MM.1S (cell line): ENCODE results near the gene RHOV.

Source experiments
- DNase-seq: peaks from one replicate; pipeline ENCODE4 v3.0.0-alpha.2; 2015
- H2AFZ ChIP-seq: fragments of 300-600 bp; sonication (generic); 2 replicates; pipeline ENCODE4 v1.6.0; 2016; ENCODE audit warnings: antibody characterized with exemption, low read length
- H3F3A ChIP-seq: fragments of 300-600 bp; sonication (generic); 2 replicates; pipeline ENCODE4 v1.6.1; 2016; ENCODE audit warnings: mild to moderate bottlenecking, antibody characterized with exemption, low read length, moderate library complexity, mixed read lengths; ENCODE audit not compliant: insufficient read depth
- H3K27ac ChIP-seq: fragments of 300-600 bp; sonication (generic); 2 replicates; pipeline ENCODE4 v1.5.1; 2016; ENCODE audit warnings: mild to moderate bottlenecking, low read length
- H3K27me3 ChIP-seq: fragments of 300-600 bp; sonication (generic); replicated peaks from 2 replicates; pipeline ENCODE4 v1.6.0; 2016; ENCODE audit warnings: low read length; ENCODE audit not compliant: insufficient read depth
- H3K36me3 ChIP-seq: fragments of 300-600 bp; sonication (generic); replicated peaks from 2 replicates; pipeline ENCODE4 v1.6.1; 2016; ENCODE audit warnings: mild to moderate bottlenecking, low read length, mixed read lengths; ENCODE audit not compliant: insufficient read depth
- H3K4me1 ChIP-seq: fragments of 300-600 bp; sonication (generic); 2 replicates; pipeline ENCODE4 v1.6.1; 2016; ENCODE audit warnings: low read length, mixed read lengths
- H3K4me2 ChIP-seq: fragments of 300-600 bp; sonication (generic); 2 replicates; pipeline ENCODE4 v1.6.0; 2016; ENCODE audit warnings: low read depth, low read length
- H3K4me3 ChIP-seq: fragments of 300-600 bp; sonication (generic); 2 replicates; pipeline ENCODE4 v1.5.1; 2016; ENCODE audit warnings: low read length, mixed read lengths
- H3K79me2 ChIP-seq: fragments of 300-600 bp; sonication (generic); 2 replicates; pipeline ENCODE4 v1.6.1; 2016; ENCODE audit warnings: mixed run types, low read length, mixed read lengths
- H3K9ac ChIP-seq: fragments of 300-600 bp; sonication (generic); 2 replicates; pipeline ENCODE4 v1.6.1; 2016; ENCODE audit warnings: low read length, mixed read lengths
- H3K9me2 ChIP-seq: fragments of 300-600 bp; sonication (generic); replicated peaks from 2 replicates; pipeline ENCODE4 v1.6.1; 2016; ENCODE audit warnings: mild to moderate bottlenecking, low read length, mixed read lengths; ENCODE audit not compliant: insufficient read depth
- H3K9me3 ChIP-seq: fragments of 300-600 bp; sonication (generic); replicated peaks from 2 replicates; pipeline ENCODE4 v1.6.1; 2016; ENCODE audit warnings: mild to moderate bottlenecking, low read length, mixed read lengths; ENCODE audit not compliant: insufficient read depth
- H4K20me1 ChIP-seq: fragments of 300-600 bp; sonication (generic); 2 replicates; pipeline ENCODE4 v1.6.1; 2016; ENCODE audit warnings: mild to moderate bottlenecking, low read length, moderate library complexity, mixed read lengths; ENCODE audit not compliant: insufficient read depth
- EZH2 ChIP-seq: fragments of 300-600 bp; sonication (generic); optimal IDR thresholded peaks from 2 replicates; pipeline ENCODE3; 2017; ENCODE audit warnings: low read depth, mild to moderate bottlenecking, antibody characterized with exemption, low read length, mixed read lengths
- EZH2phosphoT487 ChIP-seq: fragments of 300-600 bp; sonication (generic); IDR thresholded peaks from 2 replicates; pipeline ENCODE4 v1.6.1; 2018; ENCODE audit warnings: antibody characterized with exemption, low read length
- TF ChIP-seq, protein P1 (sequence below): fragments of 300-600 bp; sonication (generic); IDR thresholded peaks from 2 replicates; pipeline ENCODE4 v1.5.1; 2016; ENCODE audit warnings: antibody characterized with exemption, low read length, mixed read lengths

Gene RHOV

DNA sequence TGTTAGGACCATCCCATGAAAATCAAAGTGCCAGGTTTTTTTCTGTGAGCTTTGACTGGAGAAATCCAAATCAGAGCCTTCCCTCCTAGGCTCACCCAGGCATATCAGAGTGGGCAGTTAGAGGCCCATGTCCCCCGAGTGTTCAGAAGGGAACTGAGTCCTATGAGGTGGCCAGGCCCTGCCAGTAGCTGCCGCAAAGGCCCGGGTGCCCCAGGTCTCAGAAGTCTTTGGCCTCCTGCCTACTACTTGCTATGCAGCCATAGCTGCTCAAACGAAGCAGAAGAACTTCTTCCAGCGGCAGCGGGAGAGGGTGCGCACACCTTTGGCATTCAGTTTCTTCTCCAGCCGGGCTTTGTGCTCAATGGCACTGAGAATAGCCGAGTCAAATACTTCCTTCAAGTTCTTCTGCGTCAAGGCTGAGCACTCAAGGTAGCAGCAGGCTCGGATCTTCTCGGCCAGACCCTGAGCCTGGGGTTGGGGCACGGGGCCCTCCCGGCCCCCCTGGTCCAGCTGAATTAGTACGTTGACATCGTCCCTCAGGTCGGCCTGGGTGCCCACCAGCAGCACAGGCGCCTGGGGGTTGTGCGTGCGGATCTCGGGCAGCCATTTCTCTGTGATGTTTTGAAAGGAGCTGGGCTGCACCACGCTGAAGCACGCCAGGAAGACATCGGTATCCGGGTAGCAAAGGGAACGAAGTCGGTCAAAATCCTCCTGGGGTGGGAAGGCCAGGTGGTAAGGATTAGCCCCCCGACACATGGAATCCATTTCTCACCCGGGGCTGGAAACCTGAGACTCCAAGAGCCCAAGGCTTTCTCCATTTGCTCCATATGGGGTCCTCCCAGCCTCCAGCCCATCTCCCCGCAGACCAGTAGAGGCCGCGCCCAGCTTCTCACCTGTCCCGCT is 992 bp downstream of the RHOV start:
- Histone ChIP-seq H3K27me3 (no peaks in the 10 kb centered on the region), H3K4me3 (peak overlapping the region; percentile 52), H3K27ac (no peak overlapping the region), H3K9me2 (no peaks in the 10 kb centered on the region), H3K4me2 (peak overlapping the region; percentile 80; the same call in 1 of the 2 replicates), H3K9ac (no peak overlapping the region), H3K9me3 (no peaks in the 10 kb centered on the region), H2AFZ (peak overlapping the region; percentile 63), H4K20me1 (no peaks in the 10 kb centered on the region), H3F3A (no peaks in the 10 kb centered on the region), H3K4me1 (peaks cover 3% of the 10 kb centered on the region; the same call in 1 of the 2 replicates), H3K36me3 (no peaks in the 10 kb centered on the region), H3K79me2 (no peaks in the 10 kb centered on the region)
- TF ChIP-seq, protein P1, sequence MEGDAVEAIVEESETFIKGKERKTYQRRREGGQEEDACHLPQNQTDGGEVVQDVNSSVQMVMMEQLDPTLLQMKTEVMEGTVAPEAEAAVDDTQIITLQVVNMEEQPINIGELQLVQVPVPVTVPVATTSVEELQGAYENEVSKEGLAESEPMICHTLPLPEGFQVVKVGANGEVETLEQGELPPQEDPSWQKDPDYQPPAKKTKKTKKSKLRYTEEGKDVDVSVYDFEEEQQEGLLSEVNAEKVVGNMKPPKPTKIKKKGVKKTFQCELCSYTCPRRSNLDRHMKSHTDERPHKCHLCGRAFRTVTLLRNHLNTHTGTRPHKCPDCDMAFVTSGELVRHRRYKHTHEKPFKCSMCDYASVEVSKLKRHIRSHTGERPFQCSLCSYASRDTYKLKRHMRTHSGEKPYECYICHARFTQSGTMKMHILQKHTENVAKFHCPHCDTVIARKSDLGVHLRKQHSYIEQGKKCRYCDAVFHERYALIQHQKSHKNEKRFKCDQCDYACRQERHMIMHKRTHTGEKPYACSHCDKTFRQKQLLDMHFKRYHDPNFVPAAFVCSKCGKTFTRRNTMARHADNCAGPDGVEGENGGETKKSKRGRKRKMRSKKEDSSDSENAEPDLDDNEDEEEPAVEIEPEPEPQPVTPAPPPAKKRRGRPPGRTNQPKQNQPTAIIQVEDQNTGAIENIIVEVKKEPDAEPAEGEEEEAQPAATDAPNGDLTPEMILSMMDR = no peak
- TF ChIP-seq EZH2phosphoT487 = no peak
- TF ChIP-seq EZH2 = no peak
- DNase-seq = no peak

DNA sequence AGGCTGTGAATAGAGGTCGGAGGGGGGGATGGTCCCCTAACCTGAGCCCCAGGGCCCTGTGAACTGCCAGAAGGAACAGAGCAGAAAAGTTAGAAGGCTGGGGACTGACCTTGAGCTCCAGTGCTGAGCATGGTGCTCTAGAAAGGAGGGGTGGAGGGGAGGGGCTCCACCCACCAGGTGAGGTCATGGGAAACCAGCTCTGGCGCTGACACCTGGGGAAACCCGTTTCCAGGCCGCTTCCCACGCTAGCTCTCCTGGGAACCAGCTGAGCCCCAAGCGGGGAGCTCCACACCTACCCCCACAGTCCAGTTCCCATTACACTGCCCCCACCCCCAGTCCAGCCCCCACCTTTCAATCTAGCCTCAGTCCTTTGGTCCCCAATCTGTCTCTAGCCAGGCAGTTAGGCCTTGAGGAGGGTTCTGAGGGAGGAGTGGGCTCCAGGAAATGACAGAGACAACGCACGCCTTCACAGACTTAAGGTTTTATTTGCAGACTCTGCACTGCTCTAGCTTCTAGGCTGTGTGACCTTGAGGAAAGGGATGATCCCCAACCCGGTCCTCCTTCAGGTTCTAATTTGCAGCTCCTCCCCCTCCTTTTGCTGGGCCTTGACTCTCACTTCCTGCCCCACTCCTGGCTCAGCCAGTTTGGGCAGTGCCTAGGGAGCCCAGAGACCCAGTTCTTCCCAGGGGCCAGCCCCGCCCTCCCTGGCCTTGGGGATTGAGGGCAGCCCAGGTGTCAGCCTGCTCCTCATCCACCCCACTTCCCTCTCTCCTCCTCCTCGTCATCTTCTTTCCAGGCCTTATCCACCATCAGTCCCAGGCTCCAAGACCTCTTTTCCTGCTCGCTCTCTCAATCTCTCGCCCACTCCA is 2.1 kb downstream of the RHOV start:
- H3K27ac ChIP-seq = no peak overlapping the region
- no peak overlapping the region for H3K4me3 ChIP-seq
- no peak for TF ChIP-seq EZH2phosphoT487
- TF ChIP-seq EZH2 = no peak
- TF ChIP-seq, protein P1 = no peak
- no peaks in the 10 kb centered on the region for H3K27me3 ChIP-seq
- H3K36me3 ChIP-seq = no peaks in the 10 kb centered on the region
- no peak overlapping the region for H2AFZ ChIP-seq
- no peak overlapping the region for H3K4me2 ChIP-seq
- H3K4me1 ChIP-seq = peaks cover 3% of the 10 kb centered on the region; the same call in 1 of the 2 replicates
- H4K20me1 ChIP-seq = no peaks in the 10 kb centered on the region
- no peaks in the 10 kb centered on the region for H3F3A ChIP-seq
- no peaks in the 10 kb centered on the region for H3K79me2 ChIP-seq
- DNase-seq = no peak
- no peaks in the 10 kb centered on the region for H3K9me3 ChIP-seq
- no peak overlapping the region for H3K9ac ChIP-seq
- no peaks in the 10 kb centered on the region for H3K9me2 ChIP-seq

DNA sequence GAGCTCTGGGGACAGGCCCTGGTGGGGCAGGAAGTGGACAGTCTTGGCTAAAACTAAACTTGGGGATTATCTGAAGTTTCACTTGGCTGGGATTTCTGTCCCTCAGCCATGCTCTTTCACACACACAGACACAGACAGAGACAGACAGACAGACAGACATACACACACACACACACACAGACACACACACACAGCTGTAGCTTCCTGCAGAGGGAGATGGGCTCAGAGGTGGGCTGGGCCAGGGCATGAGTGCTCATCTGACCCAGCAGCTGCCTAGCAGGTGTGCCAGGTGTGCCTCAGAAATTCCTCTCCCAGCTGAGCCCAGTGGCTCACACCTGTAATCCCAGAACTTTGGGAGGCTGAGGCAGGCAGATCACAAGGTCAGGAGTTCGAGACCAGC is 3.3 kb downstream of the RHOV start:
- H3K27me3 ChIP-seq = no peaks in the 10 kb centered on the region
- no peak overlapping the region for H3K4me3 ChIP-seq
- peaks cover 3% of the 10 kb centered on the region; the same call in 1 of the 2 replicates for H3K4me1 ChIP-seq
- no peak overlapping the region for H2AFZ ChIP-seq
- no peaks in the 10 kb centered on the region for H3F3A ChIP-seq
- H4K20me1 ChIP-seq = no peaks in the 10 kb centered on the region
- H3K9me3 ChIP-seq = no peaks in the 10 kb centered on the region
- TF ChIP-seq EZH2phosphoT487 (no peak), EZH2 (no peak)
- TF ChIP-seq, protein P1 = no peak
- no peaks in the 10 kb centered on the region for H3K9me2 ChIP-seq
- H3K9ac ChIP-seq = no peak overlapping the region
- no peak overlapping the region for H3K27ac ChIP-seq
- no peak for DNase-seq
- H3K79me2 ChIP-seq = no peaks in the 10 kb centered on the region
- no peaks in the 10 kb centered on the region for H3K36me3 ChIP-seq
- no peak overlapping the region for H3K4me2 ChIP-seq
